ENCODE results near the gene ZKSCAN2. TPM values are rescaled to one million over a fixed set of nuclear protein-coding genes. Genes with fewer than 3 reads are reported as not detected.

Gene ZKSCAN2
- 4.5 and 4.9 TPM in 2 replicates for total RNA-seq (2014; rRNA removed; shearing (Covaris generic))

DNA sequence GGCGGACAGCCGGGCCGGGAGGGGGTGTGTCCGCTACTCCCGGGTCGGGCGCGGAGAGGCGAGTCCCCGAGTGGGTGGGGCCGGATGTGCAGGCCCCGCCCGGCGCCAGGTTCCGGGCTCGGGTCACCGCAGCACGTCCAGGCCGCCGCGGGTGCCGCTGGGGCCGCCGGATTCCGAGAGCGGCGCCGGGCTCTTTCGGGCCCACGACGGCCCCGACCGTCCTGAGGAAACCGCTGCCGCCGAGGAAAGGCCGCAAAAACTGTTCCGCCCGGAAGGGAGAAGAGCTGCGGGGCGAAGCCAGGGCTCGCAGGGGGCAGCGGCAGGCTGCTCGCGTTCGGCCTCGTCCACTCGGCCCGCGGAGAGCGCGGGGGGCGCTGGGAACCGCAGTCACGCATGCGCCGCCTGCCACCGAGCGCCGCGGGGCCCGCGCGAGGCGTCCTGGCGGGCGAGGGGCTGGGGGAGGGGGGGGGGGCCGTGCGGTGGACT, at the start of gene ZKSCAN2:
TSS of gene ZKSCAN2 (minus strand) at position 376 of the 486 bp plus-strand sequence. CDS start 718 bp downstream, outside the sequence.
- DNase-seq (ENCODE audit: low read depth), result peak; percentile 91

DNA sequence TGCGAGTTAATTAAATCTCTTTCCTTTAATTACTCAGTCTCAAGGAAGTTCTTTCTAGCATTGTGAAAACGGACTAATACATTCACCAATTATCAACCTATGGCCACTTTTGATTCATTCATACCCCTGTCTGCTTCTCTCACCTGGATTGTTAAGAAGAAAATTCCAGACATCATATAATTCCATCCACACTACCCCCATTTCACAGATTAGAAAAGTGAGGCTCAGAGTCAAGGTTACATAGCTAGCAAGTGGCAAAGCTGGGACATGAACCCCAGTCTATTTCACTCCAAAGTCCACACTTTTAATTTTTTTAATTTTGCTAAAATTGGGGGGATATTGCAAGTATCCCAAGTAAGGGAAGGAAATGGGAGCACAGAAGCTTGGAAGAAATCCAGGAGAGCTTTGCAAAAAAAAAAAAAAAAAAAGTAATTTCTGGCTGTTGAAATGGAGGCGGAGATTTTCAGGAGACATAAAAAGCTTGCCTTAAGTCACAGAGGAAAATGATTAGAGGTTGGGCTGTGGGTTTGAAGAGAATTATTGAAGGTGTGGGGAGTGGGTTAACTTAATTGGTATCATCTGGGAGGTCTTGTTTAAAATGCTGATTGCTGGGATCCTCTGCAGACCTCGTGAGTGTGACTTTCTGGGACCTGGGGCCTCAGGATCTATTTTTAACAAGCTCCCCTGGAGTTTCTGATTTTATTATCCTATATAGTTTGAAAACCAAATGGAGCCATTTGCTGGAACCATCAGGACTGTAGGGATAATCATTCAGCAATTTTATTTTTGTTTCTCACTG, 42.3 kb upstream of the ZKSCAN2 start:
- no peak for DNase-seq (ENCODE audit: low read depth)

DNA sequence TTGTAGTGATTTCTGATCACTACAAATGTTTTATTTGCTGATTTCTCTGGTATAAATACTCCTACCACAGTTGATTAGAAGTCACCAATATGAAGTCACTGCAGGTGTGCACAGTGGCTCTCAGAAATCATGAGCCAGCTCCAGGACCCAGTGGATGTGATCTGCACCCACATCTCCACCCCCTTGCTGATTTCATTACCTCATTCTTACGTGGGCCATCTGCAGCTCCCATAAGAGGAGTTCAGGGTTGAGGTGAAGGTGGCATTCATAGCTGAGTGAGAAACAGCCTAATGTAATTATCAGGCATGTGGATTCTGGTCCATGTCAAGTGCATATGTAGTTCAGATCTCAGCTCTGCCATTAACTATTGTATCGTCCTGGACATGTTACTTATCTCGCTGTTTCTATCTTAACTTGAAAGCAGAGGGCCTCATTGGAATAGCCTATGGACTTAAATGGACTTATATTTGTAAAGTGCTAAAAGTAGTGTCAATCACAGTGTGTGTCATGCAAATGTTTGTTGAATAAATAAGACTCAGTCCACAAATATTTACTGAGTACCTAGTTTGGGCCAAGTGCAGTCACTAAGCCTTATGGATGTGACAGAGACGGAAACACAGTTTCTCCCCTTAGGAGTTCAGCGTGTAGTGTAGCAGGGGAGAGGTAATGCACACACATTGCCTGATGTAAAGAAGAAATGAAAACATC, 40.7 kb upstream of the ZKSCAN2 start:
- DNase-seq (ENCODE audit: low read depth), result no peak

DNA sequence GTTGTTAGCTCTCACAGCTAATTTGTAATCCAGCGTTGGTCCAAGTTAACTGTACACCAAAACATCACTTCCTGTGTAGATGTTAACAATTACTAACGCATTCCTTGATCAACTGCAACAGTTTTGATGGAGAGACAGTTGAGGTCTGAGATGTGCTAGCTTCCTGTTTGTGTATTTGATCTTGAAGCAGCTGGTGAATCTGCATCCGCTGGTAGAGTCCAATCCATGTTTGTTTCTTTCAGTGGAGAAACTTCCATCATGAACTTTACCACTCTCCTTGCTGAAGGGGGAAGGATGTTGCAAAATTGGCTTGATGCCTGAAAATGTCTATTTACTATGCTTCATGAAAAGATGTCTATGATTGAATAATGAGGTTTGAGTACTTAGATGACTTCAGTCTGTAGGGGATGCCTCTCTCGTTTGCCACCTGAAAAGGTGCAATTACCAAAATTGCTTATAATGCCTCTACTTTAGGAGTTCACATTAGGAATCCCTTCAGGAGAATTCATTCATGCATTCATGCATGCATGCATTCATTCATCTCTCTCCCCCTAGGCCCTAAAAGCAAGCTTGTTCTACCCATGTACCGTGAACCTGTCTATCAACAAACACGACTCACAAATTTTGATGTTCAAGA, 39.6 kb upstream of the ZKSCAN2 start:
- no peak for DNase-seq (ENCODE audit: low read depth)

DNA sequence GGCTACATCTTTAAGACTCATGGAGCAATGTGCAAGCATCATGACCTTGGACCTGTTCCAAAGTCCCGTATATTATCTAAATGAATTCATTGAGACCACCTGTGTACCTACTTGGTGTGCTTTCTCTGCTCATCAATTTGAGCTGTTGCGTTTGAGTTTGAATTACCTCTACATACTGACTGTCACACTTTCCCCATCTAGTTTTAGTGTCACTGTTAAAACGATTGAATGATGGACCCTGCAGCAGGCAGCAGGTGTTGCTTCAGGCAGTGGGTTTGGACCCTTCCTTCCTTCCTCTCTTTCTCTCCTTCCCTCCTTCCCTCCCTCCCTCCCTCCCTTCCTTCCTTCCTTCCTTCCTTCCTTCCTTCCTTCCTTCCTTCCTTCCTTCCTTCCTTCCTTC, 33.9 kb upstream of the ZKSCAN2 start:
- no peak for DNase-seq (ENCODE audit: low read depth)

DNA sequence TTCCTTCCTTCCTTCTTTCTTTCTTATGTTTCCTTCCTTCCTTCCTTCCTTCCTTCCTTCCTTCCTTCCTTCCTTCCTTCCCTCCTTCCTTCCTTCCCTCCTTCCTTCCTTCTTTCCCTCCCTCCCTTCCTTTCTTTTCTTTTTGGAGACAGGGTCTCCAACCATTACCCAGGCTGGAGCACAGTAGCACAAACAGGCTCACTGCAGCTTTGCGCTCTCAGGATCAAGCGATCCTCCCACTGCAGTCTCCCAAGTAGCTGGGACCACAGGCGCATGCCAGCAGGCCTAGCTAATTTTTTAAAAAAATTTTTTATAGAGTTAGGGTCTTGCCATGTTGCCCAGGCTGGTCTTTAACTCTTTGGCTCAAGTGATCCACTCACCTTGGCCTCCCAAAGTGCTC, 31.8 kb upstream of the ZKSCAN2 start:
- no peak for DNase-seq (ENCODE audit: low read depth)

DNA sequence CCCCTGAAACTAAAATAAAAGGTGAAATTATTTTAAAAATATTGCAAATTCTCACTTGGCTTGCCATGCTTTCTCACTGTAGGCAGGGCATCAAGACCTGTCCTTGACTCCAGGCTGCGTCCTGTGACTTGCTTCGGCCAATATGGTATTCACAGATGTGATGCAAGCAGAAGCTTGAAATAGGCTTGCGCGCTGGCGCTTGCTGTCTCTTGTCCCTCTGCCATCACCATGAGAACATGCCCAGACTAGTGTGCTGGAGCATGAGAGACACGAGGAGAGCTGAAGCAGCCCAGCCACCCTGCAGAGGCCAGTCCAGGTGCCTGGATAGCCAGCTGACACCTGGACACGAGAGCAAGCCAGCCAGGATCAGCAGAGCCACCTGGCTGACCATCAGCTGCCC, 21.8 kb upstream of the ZKSCAN2 start:
- no peak for DNase-seq (ENCODE audit: low read depth)

DNA sequence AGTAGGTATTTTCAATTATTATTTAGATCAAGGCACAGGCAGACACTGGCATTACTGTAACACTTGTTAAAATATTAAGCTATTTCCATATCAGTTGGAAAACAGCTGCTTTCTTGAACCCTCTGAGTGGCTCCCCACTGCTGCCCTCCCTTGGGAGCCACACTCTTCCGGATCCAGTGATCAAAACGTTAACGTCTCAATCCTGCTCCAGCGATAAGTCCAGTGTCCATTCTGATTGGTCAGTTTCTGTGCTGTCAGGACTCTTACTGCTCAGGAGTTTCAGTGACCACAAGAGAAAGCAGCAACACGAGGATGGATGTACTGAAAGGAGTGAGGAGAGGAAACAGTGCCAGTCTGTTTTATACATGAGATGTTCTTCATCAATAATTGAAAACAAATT, 13.8 kb upstream of the ZKSCAN2 start:
- DNase-seq (ENCODE audit: low read depth), result no peak

DNA sequence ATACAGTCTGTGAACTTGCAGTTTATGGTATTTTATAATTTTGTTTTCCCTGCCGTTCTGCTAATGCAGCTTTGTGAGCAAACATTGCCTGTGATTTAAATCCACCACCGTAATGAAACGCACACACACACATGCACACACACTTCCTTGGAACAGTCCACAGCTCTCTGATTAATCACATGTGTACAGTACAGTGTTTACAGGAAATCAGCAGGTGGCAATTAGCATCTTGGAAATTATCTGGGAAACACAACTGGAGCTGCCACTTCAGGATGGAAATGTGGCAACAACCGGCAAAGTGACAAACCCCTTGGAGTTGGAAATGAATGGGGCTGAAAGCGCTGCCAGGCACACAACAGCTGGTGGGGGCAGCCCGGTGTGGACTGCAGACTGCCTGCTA, 12.9 kb upstream of the ZKSCAN2 start:
- DNase-seq (ENCODE audit: low read depth), result no peak

DNA sequence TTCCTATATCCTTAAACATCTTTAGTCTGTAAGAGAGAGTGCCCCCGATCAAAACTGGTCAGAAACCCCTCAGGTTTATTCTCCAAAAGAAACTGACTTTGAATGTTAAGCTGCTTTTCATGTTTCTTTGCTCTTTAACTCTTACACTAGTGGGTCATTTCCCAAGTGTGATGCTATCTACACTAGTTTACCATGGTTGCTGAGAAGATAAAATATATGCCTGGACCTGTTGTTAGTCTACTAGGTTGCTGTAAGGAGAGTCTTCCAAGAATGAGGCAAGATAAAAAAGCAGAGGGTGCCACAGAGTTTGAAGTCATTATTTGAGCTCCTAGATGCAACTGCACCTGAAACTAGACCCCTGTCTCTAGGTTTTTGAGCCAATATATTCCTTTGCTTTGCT, 12.2 kb upstream of the ZKSCAN2 start:
- no peak for DNase-seq (ENCODE audit: low read depth)

DNA sequence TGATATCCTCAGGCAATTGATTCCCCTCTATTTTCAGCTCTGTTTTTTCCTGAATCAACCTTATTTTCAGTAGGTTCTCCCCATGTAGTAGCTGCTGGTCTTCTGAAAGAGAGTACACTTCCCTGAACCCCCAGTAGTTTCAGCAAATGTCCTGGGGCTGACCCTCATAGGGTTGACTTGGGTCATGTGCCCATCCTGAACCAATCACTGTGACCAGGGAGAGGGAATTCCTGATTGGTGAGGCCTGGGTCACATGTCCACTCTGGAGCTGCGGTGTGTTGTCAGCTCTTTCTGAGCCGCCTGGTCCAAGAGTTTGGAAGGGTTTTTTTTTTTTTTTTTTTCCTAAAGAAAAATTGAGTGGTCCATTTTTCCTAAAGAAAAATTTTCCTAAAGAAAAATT, 8.3 kb upstream of the ZKSCAN2 start:
- no peak for DNase-seq (ENCODE audit: low read depth)

DNA sequence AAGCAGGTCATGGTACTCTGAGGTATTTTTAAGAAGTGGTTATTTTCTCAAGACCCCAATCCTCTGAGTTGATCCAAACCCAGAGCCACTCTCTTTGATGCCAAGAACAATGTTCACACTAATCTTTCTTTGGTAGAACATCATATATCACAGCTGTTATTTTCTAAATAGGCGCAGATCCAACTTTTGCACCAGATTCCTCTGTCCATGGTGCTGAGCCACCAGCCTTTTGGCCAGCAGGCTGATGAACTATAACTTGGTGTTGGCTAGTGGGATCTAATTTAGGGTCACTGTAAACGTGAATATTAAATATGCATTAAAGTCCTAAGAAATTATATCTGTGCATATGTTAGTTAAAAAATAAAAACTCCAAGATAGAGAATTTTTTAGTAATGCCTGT, 7.0 kb upstream of the ZKSCAN2 start:
- DNase-seq (ENCODE audit: low read depth), result no peak

DNA sequence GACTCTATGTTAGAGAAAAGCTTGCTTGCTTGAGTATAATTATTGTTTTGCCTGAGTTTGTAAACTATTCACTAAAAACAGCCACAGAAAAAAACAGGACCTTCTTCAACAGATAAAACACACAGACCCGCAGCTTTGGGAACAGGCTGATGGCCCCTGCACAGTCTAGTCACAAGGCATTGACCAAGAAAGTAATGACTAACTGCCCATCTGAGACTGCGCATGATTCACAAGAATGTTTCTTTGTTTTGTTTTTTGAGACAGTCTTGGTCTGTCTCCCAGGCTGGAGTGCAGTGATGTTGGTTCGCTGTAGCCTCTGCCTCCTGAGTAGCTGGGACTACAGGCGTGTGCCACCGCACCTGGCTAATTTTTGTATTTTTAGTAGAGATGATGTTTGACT, 2.8 kb upstream of the ZKSCAN2 start:
- no peak for DNase-seq (ENCODE audit: low read depth)

DNA sequence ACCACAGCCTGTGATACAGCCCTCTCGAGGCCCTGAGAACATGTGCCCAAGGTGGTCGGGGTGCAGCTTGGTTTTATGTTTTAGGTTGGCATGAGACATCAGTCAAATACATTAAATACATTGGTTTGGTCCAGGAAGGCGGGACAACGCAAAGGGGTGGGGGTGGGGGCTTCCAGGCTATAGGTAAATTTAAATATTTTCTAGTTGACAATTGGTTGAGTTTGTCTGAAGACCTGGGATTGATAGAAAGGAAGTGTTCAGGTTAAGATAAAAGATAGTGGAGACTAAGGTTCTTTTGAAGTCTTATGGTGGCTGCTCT, 1.2 kb upstream of the ZKSCAN2 start:
- no peak for DNase-seq (ENCODE audit: low read depth)

DNA sequence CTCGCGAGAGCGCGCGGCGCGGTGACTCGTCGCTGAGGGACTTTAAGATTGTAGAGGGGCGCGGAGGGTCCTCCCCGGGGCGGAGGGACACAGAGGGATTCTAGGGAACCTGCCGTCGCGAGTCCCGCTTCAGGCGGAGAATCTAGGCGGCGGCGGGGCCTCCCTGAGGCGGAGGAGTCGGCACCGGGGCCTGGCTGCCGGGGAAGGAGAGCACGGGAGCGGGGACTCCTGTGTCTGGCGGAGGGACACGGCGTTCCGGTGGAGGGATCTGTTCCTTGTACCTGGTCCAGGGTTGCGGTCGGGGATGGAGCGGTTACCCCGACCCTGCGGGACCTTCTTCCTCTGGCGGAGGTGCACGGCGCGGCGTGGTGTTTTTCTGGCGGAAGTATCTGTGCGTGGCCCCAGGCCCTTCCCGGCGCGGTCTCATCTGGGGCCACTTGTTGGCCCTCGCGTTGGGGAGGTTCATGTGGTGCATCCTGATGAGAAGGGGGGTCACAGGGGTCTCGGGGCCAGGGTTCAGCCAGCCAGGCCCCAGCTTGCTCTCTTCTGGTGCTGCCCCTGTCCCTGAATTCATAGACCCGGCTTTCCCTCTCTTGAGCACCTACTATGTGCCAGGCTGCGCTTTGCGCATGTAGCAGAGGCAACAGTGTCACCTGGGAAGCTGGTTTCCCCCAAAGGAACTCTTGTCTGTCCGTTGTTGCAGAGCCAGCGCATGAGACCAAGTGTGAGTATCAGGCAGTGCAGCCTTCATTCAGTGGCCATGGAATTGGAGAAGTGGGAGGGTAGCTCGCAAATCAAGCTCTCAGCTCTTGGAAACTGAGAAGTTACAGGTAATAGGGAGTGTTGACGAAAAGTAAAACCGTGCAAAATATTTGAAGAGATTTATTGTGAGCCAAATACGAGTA, 563 bp upstream of the ZKSCAN2 start:
- DNase-seq (ENCODE audit: low read depth), result peak; percentile 78

DNA sequence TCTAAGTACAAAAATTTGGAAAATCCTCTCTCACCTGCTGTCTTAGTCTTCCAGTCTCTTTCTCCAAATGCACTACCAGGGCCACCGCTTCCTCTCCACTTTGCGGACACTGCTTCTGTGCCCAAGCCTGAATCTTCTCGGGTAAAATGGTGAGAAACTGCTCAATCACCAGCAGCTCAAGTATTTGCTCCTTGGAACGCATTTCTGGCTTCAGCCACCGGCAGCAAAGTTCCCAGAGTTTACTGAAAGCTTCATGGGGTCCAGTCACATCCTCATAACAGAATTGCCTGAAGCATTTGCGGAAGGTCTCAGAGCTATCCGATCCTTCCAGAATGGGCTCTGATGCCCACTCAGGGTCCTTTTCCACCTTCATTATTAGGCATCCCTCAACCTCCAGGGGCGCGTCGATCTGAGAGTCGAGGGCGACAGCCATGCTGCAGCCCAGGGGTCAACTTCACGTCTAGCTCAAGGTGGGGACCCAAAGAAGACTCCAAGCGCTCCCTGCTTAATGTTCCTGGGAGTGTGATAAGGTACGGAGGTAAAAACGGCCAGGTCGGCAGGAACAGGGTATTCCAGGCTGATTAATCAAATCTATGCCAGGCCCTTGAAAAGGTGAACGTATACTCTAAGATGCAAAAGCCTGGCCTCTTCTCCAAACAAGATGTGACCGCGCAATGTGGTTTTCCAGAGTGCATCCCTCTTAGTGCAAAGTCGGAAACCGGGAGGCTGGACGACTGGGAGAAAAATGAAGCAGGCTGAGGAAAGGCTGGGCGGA, 763 bp downstream of the ZKSCAN2 start:
- peak; percentile 44 for DNase-seq (ENCODE audit: low read depth)

DNA sequence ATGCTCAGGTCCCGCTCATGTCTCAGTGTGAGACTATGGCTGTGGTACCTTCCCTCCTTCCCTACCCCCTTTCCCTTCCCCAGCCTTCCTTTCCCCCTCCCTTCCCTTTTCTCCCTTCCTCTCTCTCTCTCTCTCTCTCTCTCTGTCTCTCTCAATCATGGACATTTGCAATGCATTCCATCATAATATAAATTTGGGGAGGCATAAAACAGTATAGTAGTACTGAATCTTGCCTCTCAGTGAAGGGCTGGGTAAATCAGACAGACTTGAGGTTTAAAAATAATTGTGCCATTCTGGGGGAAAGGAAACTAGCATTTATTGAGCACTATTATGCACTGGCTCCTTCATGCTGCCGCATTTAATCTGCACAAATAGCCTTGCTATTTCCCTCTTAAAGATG, 4.3 kb downstream of the ZKSCAN2 start:
- no peak for DNase-seq (ENCODE audit: low read depth)

DNA sequence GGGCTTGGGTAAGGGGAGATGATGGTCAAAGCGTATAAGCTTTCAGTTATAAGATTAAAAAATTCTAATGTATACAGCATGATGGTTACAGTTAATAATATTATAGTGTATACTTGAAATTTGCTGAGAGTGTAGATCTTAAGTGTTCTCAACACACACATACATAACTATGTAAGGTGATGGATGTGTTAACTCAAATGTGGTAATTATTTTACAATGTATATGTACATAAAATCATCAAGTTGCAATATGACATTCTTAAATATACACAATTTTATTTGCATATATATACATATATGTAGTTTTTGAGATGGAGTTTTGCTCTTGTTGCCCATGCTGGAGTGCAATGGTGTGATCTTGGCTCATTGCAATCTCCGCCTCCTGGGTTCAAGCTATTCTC, 7.2 kb downstream of the ZKSCAN2 start:
- DNase-seq (ENCODE audit: low read depth), result no peak

DNA sequence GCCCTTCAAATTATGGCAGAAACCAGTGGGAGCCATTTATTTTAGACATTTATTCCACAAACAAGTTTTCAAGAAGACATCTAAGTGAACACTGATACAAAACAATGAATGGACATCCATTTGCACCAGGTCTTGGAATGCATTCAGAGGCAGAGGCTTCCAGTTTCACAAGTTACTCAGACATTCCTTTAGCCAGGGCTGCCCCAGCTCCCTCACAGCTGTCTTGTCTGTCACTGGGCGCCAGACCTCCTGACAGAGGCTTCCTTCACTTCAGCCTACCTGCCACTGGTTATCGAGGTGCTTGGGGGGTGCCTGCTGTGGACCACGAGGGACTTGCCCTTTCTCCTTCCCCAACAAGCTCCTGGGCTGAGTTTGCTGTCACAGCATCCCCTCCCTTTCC, 21.7 kb downstream of the ZKSCAN2 start:
- DNase-seq (ENCODE audit: low read depth), result no peak

DNA sequence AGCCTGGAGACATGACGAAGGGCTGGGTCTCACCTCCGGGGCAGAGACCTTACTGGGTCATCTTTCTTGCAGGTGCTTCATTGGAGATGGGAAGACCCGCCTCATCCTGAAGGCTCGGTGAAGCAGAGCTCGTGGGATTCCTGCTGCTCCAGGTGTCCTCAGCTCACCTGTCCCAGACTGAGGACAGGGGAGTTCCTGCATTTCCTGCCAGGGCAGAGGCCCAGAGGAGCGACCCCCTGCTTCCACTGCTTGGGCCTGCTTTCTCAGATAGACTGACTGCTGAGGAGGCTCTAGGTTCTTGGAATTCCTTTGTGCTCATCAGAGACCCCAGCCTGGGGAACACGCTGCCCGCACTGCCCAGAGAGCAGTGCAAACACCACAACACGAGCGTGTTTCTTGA, 29.3 kb downstream of the ZKSCAN2 start:
- no peak for DNase-seq (ENCODE audit: low read depth)

DNA sequence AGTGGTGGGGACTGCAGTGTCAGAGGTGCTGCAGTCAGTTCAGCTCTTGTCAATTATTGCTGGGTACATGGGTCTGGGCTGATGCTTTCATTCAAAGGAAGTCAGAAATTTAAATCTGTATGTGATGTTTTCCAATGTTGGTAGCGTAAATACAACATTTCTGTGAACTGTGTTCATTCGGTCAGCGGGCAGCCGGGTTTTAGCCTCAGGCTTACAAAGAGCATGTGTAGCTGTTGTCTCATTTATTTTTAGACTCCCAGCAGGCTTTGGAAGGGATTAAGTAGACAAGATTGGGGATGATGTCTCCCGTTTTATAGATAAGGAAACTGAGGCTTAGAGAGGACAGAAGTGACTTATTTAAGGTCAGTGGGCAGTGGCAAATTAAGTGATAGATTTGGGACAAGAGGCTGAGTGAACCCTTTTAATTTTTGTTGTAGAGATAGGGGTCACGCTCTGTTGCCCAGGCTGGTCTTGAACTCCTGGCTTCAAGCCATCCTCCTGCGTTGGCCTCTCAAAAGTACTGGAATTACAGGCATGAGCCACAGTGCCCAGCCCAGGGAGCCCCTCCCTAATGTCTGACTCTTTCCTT, 32.8 kb downstream of the ZKSCAN2 start:
- no peak for DNase-seq (ENCODE audit: low read depth)
